SKM-1 treated with dmso at 0.1 percent for 144 hours (cell line): Measurements from ENCODE around the gene COL13A1.

ENCODE experiments used
- DNase-seq: peaks from one replicate; lab custom pipeline; 2025; ENCODE audit not compliant: unreplicated experiment; lab: John Stamatoyannopoulos, UW

COL13A1 gene

GRCh38 chr10:69902835-69903535 lies 101.3 kb downstream of the COL13A1 start:
- DNase-seq, result no peak

DNA sequence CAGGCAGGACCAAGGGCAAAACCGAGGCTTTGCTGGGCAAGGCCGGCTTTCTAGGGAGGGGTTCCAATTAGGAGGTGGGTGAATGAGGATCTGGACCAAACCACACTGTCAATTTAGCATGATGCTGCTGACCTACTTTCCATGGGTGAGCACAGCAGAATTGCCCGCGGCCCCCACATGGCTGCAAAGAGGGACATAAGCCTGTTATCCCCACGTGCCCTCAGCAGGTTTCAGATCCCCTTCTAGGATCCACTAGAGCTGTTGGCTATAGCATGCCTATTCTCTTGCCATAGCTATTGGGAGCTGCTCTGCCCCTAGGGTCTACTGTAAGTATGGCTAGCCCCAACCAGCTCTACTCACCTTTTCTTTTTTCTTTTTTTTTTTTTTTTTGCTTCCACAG lies 102.8 kb downstream of the COL13A1 start:
- no peak for DNase-seq

DNA sequence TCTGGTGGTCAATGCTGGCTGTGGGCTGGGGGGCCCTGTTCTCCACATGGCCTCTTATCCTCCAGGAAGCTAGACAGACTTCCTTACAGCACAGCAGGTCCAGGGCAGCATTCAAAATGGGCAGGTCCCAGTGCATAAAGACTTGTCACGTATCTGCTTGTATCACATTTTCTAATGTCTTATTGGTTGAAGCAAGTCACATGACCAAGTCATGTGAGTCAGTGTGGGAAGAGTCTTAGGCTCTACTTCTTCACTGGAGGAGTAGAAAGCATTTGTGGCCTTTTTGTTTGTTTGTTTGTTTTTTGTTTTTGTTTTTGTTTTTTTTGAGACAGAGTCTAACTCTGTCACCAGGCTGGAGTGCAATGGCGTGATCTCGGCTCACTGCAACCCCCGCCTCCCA lies 104.7 kb downstream of the COL13A1 start:
- DNase-seq, result no peak

DNA sequence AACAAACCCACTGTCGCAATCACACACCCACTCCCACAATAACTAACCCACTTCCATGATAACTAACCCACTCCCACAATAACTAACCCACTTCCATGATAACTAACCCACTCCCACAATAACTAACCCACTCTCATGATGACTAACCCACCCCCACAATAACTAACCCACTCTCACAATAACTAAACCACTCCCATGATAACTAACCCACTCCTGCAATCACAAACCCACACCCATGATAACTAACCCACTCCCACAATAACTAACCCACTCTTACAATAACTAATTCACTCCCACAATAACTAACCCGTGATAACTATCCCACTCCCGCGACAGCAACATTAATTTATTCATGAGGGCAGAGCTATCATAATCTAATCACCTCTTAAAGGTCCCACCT lies 105.8 kb downstream of the COL13A1 start:
- DNase-seq, result no peak

DNA sequence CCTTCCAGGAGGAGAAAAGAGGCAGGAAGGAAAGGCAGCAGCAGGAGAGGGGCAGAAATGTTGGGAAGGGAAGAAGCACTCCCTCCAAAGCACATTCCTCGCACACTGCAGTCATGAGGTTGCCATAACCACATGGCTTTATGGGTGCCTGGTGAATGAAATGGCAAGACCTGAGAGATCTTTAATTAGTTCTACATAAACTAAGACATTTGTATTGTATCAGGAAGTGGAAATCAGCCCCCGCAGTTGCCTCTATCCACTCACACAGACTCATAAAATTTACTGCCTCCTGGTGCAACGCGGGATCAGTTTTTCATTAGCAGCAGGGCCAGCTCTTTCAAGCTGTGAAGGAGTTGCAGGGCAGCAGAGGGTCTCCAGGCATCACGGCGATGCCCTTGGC lies 106.4 kb downstream of the COL13A1 start:
- DNase-seq, result no peak

DNA sequence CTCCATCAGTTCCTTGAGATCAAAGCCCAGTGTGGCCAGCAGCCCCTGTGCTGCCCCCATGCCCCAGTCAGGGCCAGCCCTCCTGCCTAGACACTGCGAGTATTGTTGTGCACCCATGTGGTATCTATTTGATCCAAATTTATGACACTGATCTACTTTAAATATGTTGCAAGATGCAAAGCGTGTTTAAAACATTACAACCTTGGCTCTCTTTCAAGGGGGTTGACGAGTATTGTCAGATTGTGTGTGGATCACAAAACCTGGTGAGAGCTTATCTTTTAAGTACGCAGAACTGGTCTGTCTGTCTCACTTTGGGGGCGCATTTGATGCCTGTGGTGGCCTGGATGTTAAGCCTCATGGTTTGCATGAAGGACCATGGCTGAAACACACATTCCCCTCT lies 108.9 kb downstream of the COL13A1 start:
- DNase-seq, result no peak

DNA sequence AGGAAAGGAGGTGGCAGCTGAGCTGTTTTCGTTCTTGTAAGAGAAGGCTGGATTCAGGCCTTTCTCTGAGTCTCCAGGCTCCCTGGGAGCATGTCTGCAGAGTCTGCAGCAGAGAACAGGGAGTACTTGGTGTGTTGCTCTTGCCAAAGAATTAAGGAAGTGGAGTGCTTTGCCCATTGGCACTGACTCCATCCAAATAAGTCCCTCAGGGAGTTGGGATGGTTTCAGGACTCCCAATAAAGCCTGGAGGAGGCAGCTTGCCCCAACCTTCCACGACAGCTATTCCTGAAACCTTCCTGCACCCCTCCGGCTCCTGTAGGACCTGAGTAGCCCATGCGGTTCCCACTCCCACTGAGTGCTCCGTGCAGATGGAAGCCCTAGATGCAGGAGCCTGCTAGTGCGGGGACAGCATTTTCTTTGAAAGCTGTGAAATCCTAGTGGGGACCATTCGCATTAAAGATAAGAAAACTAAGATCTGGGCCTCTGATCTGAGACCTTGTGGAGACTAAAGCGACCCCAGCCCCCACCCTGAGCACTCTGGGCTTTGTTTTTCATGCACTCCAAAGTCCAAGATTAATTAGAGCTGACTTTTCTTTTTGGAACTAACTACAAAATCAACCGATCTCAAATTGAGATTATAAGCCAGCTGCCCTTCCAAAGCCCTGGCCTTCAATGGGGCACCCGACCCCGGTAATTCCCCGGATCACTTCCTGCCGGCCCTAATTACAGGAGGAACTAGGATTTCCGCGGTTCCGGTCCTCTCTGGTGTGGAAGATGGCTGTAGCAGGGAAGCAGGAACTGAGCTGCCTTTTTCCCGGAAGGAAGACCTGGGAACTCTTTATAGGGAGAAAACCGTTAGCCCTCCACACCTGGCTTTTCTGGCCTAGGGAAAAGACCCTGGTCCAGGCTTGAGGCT lies 110.2 kb downstream of the COL13A1 start:
- DNase-seq, result no peak

GRCh38 chr10:69912589-69912988 lies 110.9 kb downstream of the COL13A1 start:
- no peak for DNase-seq

DNA sequence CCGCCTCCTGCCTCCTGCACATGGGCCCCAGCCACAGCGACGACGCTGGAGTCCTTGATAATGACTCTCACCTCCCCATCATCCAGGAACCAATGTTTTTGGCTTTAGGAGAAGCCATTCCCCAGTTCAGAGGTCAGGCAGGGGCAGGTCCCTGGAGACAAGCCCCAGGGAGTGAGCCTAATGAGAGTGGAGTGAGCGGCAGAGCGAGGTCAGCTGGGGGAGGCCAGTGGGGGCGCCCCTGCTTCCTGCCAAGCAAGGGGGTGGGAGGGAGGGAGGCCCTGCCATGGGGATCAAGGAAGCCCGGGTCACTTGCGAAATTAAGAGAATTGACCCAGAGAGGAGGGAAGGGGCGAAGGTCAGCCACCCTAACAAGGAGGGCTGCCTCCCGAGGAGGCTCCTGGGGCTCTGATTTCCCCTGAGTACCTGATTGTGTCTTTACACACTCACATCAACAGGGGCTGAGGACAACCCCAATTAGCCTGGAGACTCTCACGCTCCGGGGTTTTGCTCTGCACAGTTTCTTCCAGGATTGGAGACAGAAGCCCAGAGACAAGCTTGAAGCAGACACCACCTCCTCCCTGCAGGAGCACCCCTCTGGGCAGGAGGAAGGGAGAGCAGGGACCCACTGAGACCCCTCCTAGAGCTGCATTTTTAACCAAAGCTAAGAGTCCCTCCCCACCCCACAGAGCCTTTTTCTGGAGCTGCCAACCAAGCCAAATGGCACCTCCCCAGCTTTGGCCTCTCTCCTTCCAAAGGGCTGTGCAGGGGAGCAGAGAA lies 112.1 kb downstream of the COL13A1 start:
- DNase-seq, result no peak

GRCh38 chr10:69914398-69915214 lies 112.9 kb downstream of the COL13A1 start:
- peak; percentile 21 for DNase-seq

DNA sequence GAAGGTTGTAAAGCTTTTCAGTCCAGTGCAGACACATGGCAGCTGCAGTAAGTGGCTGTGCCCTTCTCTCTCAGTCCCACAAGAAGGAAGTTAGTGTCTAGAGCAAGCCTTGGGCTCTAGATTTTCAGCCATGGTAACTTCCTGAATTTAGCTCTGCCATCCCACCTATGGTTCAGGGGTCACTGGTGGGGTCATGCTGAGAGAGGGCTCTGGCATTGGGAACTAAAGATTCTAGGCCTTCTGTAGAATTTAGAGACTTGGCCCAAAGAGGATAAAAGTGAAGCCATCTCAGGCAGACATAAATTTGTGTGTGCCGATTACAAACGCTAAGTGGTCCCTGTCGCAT lies 113.5 kb downstream of the COL13A1 start:
- no peak for DNase-seq

GRCh38 chr10:69916118-69916517 lies 114.4 kb downstream of the COL13A1 start:
- DNase-seq, result no peak

GRCh38 chr10:69918036-69918435 lies 116.3 kb downstream of the COL13A1 start:
- no peak for DNase-seq

- no peak for DNase-seq
Observed at GRCh38 chr10:69919250-69919649, 117.5 kb downstream of the COL13A1 start.

- DNase-seq, result no peak
Observed at GRCh38 chr10:69925111-69925510, 123.4 kb downstream of the COL13A1 start.

DNA sequence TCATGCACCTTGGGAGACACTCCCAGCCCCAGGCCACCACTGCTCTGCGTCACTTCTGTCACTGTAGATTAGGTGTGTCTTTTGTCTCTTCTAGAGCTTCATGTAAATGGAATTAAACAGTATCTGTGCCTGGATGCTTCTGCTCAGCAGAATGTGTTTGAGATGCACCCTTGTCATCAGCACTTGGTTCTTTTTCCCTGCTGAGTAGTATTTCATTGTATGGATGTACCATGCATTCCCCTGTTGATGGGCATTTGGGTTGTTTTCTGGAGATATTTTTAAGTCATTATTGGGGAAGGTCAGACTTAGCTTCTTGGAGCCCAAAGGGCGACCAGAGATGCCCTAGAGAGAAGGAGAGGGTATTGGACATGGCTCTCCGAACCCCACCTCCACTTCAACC lies 126.6 kb downstream of the COL13A1 start:
- no peak for DNase-seq

DNA sequence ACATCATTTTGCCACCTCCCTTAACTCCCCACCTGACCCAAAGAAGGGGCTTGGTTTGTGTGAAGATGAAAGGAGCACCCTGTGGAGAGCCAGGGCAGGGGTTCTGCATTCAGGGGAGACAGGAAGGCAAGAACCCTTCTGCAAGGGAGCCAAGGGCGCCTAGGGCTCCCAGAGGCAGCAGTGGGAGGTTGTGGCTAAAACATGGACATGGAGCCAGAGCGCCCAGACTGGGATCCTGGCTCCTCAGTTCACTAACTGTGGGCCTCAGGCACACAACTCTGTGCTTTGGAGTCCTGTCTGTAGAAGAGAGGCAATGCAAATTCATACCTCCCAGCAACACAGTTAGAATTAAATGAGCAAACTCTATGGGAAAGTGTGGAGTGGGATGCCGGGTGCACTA lies 127.9 kb downstream of the COL13A1 start:
- DNase-seq, result no peak

- DNase-seq, result no peak
Observed at GRCh38 chr10:69934768-69935167, 133.1 kb downstream of the COL13A1 start.

DNA sequence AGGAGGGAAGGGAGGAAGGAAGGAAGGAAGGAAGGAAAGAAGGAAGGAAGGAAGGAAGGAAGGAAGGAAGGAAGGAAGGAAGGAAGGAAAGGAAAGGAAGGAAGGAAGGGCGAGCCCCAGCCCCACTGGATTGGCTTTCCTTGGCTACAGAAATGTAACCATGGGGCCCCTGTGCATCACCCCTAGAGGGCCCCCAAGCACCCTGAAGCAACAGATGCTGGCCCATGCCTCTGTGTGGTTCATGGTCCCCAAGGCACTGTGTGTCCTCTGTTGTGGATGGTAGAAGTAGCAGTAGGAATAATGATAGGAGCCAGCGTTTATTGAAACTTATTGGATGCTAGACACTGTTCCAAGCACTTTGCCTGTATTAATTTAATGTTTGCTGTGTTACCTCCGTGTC lies 134.4 kb downstream of the COL13A1 start:
- DNase-seq, result no peak

GRCh38 chr10:69938541-69938991 lies 136.9 kb downstream of the COL13A1 start:
- DNase-seq, result no peak

DNA sequence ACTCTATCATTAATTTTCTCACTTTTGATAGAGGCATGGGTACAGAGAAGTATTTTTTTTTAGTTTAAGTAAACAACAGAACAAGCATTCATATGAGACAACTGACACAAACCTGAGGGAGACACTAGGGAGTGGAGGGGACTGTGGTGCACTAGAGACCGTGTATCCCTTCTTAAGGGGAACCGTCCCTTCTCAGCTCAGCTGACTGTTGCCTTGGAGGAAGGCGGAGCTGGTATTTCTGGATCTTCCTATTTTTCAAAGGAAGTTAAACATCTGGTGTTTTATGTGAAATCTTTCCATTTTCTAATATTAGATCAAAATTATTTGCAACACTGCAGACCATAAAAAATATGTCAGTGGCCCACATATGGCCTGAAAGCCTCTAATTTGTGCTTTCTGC lies 137.4 kb downstream of the COL13A1 start:
- DNase-seq, result no peak
